ENCODE measurements around the gene MED16. TPM values are rescaled to one million over a fixed set of nuclear protein-coding genes. Genes with fewer than 3 reads are reported as not detected.

Gene MED16
- total and polyA plus RNA-seq, 4 donors = 20.3 to 66.1 (median 38.5) TPM

GRCh38 chr19:875265-875879 lies 17.6 kb downstream of the MED16 start:
- WGBS (ENCODE audit: insufficient coverage) = 96% methylated on average over 24 of the region's 28 CpGs
- Histone ChIP-seq H3K27me3 (ENCODE audit: control insufficient read depth, insufficient read depth, low read length) (no peaks in the 10 kb centered on the region), H3K36me3 (ENCODE audit: control insufficient read depth, insufficient read depth, low read length) (peaks cover 97% of the 10 kb centered on the region), H3K9me3 (ENCODE audit: control insufficient read depth, insufficient read depth, low read length) (no peaks in the 10 kb centered on the region), H3K27ac (ENCODE audit: low read depth, low read length) (no peak overlapping the region), H3K4me3 (ENCODE audit: low read depth, low read length) (no peak overlapping the region), H3K4me1 (ENCODE audit: control insufficient read depth, insufficient read depth, low read length) (peaks cover 10% of the 10 kb centered on the region)
- DNase-seq (ENCODE audit: low read depth in 4 of 6, low spot score in 6 of 6) = no peak

- Histone ChIP-seq H3K9me3 (ENCODE audit: control insufficient read depth, insufficient read depth, low read length) (no peaks in the 10 kb centered on the region), H3K4me3 (ENCODE audit: low read depth, low read length) (no peak overlapping the region), H3K27me3 (ENCODE audit: control insufficient read depth, insufficient read depth, low read length) (no peaks in the 10 kb centered on the region), H3K4me1 (ENCODE audit: control insufficient read depth, insufficient read depth, low read length) (peaks cover 10% of the 10 kb centered on the region), H3K36me3 (ENCODE audit: control insufficient read depth, insufficient read depth, low read length) (peaks cover 97% of the 10 kb centered on the region), H3K27ac (ENCODE audit: low read depth, low read length) (no peak overlapping the region)
- whole genome bisulfite sequencing (ENCODE audit: insufficient coverage) = 93% methylated on average over 22 of the region's 22 CpGs
- no peak for DNase-seq (ENCODE audit: low read depth in 4 of 6, low spot score in 6 of 6)
Measured at GRCh38 chr19:873561-874041, 19.4 kb downstream of the MED16 start.

- peaks cover 15% of the 10 kb centered on the region for H3K4me1 ChIP-seq (ENCODE audit: control insufficient read depth, insufficient read depth, low read length)
- no peak overlapping the region for H3K27ac ChIP-seq (ENCODE audit: low read depth, low read length)
- H3K36me3 ChIP-seq (ENCODE audit: control insufficient read depth, insufficient read depth, low read length) = peaks cover 97% of the 10 kb centered on the region
- DNase-seq (ENCODE audit: low read depth in 4 of 6, low spot score in 6 of 6) = no peak
- H3K9me3 ChIP-seq (ENCODE audit: control insufficient read depth, insufficient read depth, low read length) = no peaks in the 10 kb centered on the region
- H3K4me3 ChIP-seq (ENCODE audit: low read depth, low read length) = no peak overlapping the region
- 96% methylated on average over 6 of the region's 13 CpGs for WGBS (ENCODE audit: insufficient coverage)
- H3K27me3 ChIP-seq (ENCODE audit: control insufficient read depth, insufficient read depth, low read length) = no peaks in the 10 kb centered on the region
Measured at GRCh38 chr19:873084-873483, 19.9 kb downstream of the MED16 start.

- Histone ChIP-seq H3K9me3 (ENCODE audit: control insufficient read depth, insufficient read depth, low read length) (no peaks in the 10 kb centered on the region), H3K4me3 (ENCODE audit: low read depth, low read length) (no peak overlapping the region), H3K27me3 (ENCODE audit: control insufficient read depth, insufficient read depth, low read length) (no peaks in the 10 kb centered on the region), H3K27ac (ENCODE audit: low read depth, low read length) (no peak overlapping the region), H3K36me3 (ENCODE audit: control insufficient read depth, insufficient read depth, low read length) (peaks cover 97% of the 10 kb centered on the region), H3K4me1 (ENCODE audit: control insufficient read depth, insufficient read depth, low read length) (peaks cover 20% of the 10 kb centered on the region)
- peak in 1 of 6 donors; percentile 46 for DNase-seq (ENCODE audit: low read depth in 4 of 6, low spot score in 6 of 6)
- 88% methylated on average over 22 of the region's 27 CpGs for WGBS (ENCODE audit: insufficient coverage)
Measured at GRCh38 chr19:872266-872951, 20.6 kb downstream of the MED16 start.

- H3K27me3 ChIP-seq (ENCODE audit: control insufficient read depth, insufficient read depth, low read length) = no peaks in the 10 kb centered on the region
- no peak for DNase-seq (ENCODE audit: low read depth in 4 of 6, low spot score in 6 of 6)
- H3K4me3 ChIP-seq (ENCODE audit: low read depth, low read length) = no peak overlapping the region
- WGBS (ENCODE audit: insufficient coverage) = 89% methylated on average over 18 of the region's 33 CpGs
- no peaks in the 10 kb centered on the region for H3K9me3 ChIP-seq (ENCODE audit: control insufficient read depth, insufficient read depth, low read length)
- peaks cover 97% of the 10 kb centered on the region for H3K36me3 ChIP-seq (ENCODE audit: control insufficient read depth, insufficient read depth, low read length)
- no peak overlapping the region for H3K27ac ChIP-seq (ENCODE audit: low read depth, low read length)
- H3K4me1 ChIP-seq (ENCODE audit: control insufficient read depth, insufficient read depth, low read length) = peaks cover 27% of the 10 kb centered on the region
Measured at GRCh38 chr19:871446-872265, 21.3 kb downstream of the MED16 start.

GRCh38 chr19:870963-871401 lies 22.0 kb downstream of the MED16 start:
- H3K9me3 ChIP-seq (ENCODE audit: control insufficient read depth, insufficient read depth, low read length) = no peaks in the 10 kb centered on the region
- peaks cover 27% of the 10 kb centered on the region for H3K4me1 ChIP-seq (ENCODE audit: control insufficient read depth, insufficient read depth, low read length)
- no peak overlapping the region for H3K27ac ChIP-seq (ENCODE audit: low read depth, low read length)
- no peak overlapping the region for H3K4me3 ChIP-seq (ENCODE audit: low read depth, low read length)
- WGBS (ENCODE audit: insufficient coverage) = 28% methylated on average over 28 of the region's 28 CpGs
- no peaks in the 10 kb centered on the region for H3K27me3 ChIP-seq (ENCODE audit: control insufficient read depth, insufficient read depth, low read length)
- peak in 2 of 6 donors; percentile 86 to 89 for DNase-seq (ENCODE audit: low read depth in 4 of 6, low spot score in 6 of 6)
- H3K36me3 ChIP-seq (ENCODE audit: control insufficient read depth, insufficient read depth, low read length) = peaks cover 94% of the 10 kb centered on the region

GRCh38 chr19:870314-870713 lies 22.7 kb downstream of the MED16 start:
- H3K27me3 ChIP-seq (ENCODE audit: control insufficient read depth, insufficient read depth, low read length) = no peaks in the 10 kb centered on the region
- no peaks in the 10 kb centered on the region for H3K9me3 ChIP-seq (ENCODE audit: control insufficient read depth, insufficient read depth, low read length)
- H3K4me3 ChIP-seq (ENCODE audit: low read depth, low read length) = no peak overlapping the region
- no peak overlapping the region for H3K27ac ChIP-seq (ENCODE audit: low read depth, low read length)
- DNase-seq (ENCODE audit: low read depth in 4 of 6, low spot score in 6 of 6) = no peak
- H3K36me3 ChIP-seq (ENCODE audit: control insufficient read depth, insufficient read depth, low read length) = peaks cover 94% of the 10 kb centered on the region
- peaks cover 27% of the 10 kb centered on the region for H3K4me1 ChIP-seq (ENCODE audit: control insufficient read depth, insufficient read depth, low read length)
- 87% methylated on average over 4 of the region's 8 CpGs for WGBS (ENCODE audit: insufficient coverage)

- no peak overlapping the region for H3K4me3 ChIP-seq (ENCODE audit: low read depth, low read length)
- H3K27ac ChIP-seq (ENCODE audit: low read depth, low read length) = no peak overlapping the region
- H3K36me3 ChIP-seq (ENCODE audit: control insufficient read depth, insufficient read depth, low read length) = peaks cover 90% of the 10 kb centered on the region
- peaks cover 27% of the 10 kb centered on the region for H3K4me1 ChIP-seq (ENCODE audit: control insufficient read depth, insufficient read depth, low read length)
- no peaks in the 10 kb centered on the region for H3K9me3 ChIP-seq (ENCODE audit: control insufficient read depth, insufficient read depth, low read length)
- 80% methylated on average over 24 of the region's 29 CpGs for WGBS (ENCODE audit: insufficient coverage)
- no peak for DNase-seq (ENCODE audit: low read depth in 4 of 6, low spot score in 6 of 6)
- no peaks in the 10 kb centered on the region for H3K27me3 ChIP-seq (ENCODE audit: control insufficient read depth, insufficient read depth, low read length)
Measured at GRCh38 chr19:869245-870177, 23.5 kb downstream of the MED16 start.

Measured in spinal cord (tissue), 10 donors.